ENCODE data around the gene ODR4. TPM values are rescaled to one million over a fixed set of nuclear protein-coding genes. Genes with fewer than 3 reads are reported as not detected.

ODR4 gene
- 19.7 TPM for total RNA-seq

GRCh38 chr1:186375152-186375928 is at the start of gene ODR4, which contains the start of gene TPR:
Gene ODR4 (plus strand): TSS chr1:186375838. CDS start chr1:186379786, 3,948 bp downstream.
Gene TPR (minus strand): TSS chr1:186375253. CDS start chr1:186375028, 225 bp downstream.

GRCh38 chr1:186461014-186461413 is 85.4 kb downstream of the ODR4 start, which contains the start of gene PDC:
Gene PDC (minus strand): TSS chr1:186461114. CDS start chr1:186449459, 11,655 bp downstream.

Other genes with a start within 250 kb of the ODR4 start
- gene PRG4, start 79.6 kb upstream of the ODR4 start, total RNA-seq, result 0.06 TPM
- gene TPR, start 585 bp upstream of the ODR4 start, total RNA-seq, result 105 TPM
- not detected for gene PDC, start 85.3 kb downstream of the ODR4 start, total RNA-seq